HUES48 (cell line): ENCODE measurements around the gene JARID2.
A peak's percentile ranks its signal among the peaks of the same experiment; 100 is the strongest.

Experiments
- H3K27ac ChIP-seq: one replicate; pipeline ENCODE4 v1.7.0; 2013; ENCODE audit warnings: low read depth, low read length, inconsistent platforms
- H3K27me3 ChIP-seq: 2 replicates; pipeline ENCODE4 v1.6.1; 2013; ENCODE audit warnings: mild to moderate bottlenecking, low read length; ENCODE audit not compliant: control insufficient read depth, insufficient read depth
- H3K36me3 ChIP-seq: 2 replicates; pipeline ENCODE4 v1.6.1; 2013; ENCODE audit warnings: low read length; ENCODE audit not compliant: control insufficient read depth, insufficient read depth
- H3K4me1 ChIP-seq: 2 replicates; pipeline ENCODE4 v1.6.1; 2013; ENCODE audit warnings: mild to moderate bottlenecking, low read length; ENCODE audit not compliant: control insufficient read depth, insufficient read depth
- H3K4me3 ChIP-seq: 2 replicates; pipeline ENCODE4 v1.5.1; 2013; ENCODE audit warnings: mild to moderate bottlenecking, low read depth, low read length
- H3K9ac ChIP-seq: 2 replicates; pipeline ENCODE4 v1.6.1; 2013; ENCODE audit warnings: mild to moderate bottlenecking, low read depth, low read length, moderate library complexity
- H3K9me3 ChIP-seq: 2 replicates; pipeline ENCODE4 v1.6.1; 2013; ENCODE audit warnings: low read length; ENCODE audit not compliant: control insufficient read depth, insufficient read depth

JARID2 gene

GRCh38 chr6:15245361-15246216 is at the start of gene JARID2:
Gene JARID2, plus strand, starts transcription at chr6:15246069. Its CDS starts 471 bp downstream, at chr6:15246540.
- Histone ChIP-seq H3K27ac (peak within 1 kb of the TSS; percentile 91), H3K4me1 (peaks cover 43% of the 10 kb centered on the region), H3K4me3 (peak within 1 kb of the TSS; percentile 97), H3K36me3 (peaks cover 16% of the 10 kb centered on the region; the same call in 1 of the 2 replicates), H3K9ac (peak within 1 kb of the TSS; percentile 90), H3K27me3 (no peaks in the 10 kb centered on the region), H3K9me3 (no peaks in the 10 kb centered on the region)

DNA sequence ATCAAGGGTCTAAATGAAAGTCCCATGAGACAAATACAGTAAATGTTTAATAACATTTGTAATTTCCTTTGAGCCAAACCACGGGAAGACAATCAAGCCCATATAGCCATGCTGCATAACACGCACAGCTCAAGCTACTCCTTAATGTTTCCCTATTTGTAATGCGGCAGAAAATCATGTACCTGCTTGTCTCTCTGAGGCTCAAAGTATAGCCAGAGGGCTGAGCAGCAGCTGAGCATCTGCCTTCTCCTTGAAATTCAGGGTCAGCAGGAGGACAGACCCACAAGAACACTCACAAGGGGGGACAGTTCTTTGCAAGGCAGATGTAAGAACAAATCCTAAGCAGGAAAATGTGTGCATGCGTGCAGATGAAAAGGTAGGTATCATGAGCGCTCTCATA is 45.8 kb upstream of the JARID2 start:
- H3K27ac ChIP-seq: no peak overlapping the region
- H3K27me3 ChIP-seq: no peaks in the 10 kb centered on the region
- H3K9ac ChIP-seq: no peak overlapping the region
- H3K36me3 ChIP-seq: no peaks in the 10 kb centered on the region
- H3K9me3 ChIP-seq: no peaks in the 10 kb centered on the region
- no peaks in the 10 kb centered on the region for H3K4me1 ChIP-seq
- H3K4me3 ChIP-seq: no peak overlapping the region

GRCh38 chr6:15205321-15205720 is 40.5 kb upstream of the JARID2 start:
- no peaks in the 10 kb centered on the region for H3K9me3 ChIP-seq
- no peak overlapping the region for H3K4me3 ChIP-seq
- H3K4me1 ChIP-seq: peaks cover 26% of the 10 kb centered on the region
- no peaks in the 10 kb centered on the region for H3K27me3 ChIP-seq
- H3K27ac ChIP-seq: no peak overlapping the region
- H3K9ac ChIP-seq: no peak overlapping the region
- H3K36me3 ChIP-seq: no peaks in the 10 kb centered on the region

DNA sequence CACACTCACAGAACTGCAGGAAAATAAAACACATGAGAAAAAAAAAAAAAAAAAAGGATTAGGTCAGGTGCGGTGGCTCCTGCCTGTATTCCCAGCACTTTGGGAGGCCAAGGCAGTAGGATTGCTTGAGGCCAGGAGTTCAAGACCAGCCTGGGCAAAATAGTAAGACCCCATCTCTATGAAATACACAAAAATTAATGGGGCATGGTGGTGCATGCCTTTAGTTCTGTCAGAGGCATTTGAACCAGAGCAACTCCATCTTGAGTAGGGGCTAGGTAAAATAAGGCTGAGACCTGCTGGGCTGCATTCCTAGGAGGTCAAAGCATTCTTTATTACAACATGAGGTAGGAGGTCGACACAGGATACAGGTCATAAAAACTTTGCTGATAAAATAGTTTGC is 39.0 kb upstream of the JARID2 start:
- Histone ChIP-seq H3K4me3 (no peak overlapping the region), H3K9me3 (no peaks in the 10 kb centered on the region), H3K27ac (peak overlapping the region; percentile 72), H3K36me3 (no peaks in the 10 kb centered on the region), H3K4me1 (peaks cover 26% of the 10 kb centered on the region), H3K9ac (no peak overlapping the region), H3K27me3 (no peaks in the 10 kb centered on the region)

- H3K9me3 ChIP-seq: no peaks in the 10 kb centered on the region
- no peaks in the 10 kb centered on the region for H3K27me3 ChIP-seq
- no peaks in the 10 kb centered on the region for H3K36me3 ChIP-seq
- no peak overlapping the region for H3K9ac ChIP-seq
- H3K27ac ChIP-seq: peak overlapping the region; percentile 96
- no peak overlapping the region for H3K4me3 ChIP-seq
- H3K4me1 ChIP-seq: peaks cover 26% of the 10 kb centered on the region
These were observed 37.9 kb upstream of the JARID2 start for GRCh38 chr6:15207923-15208322.

DNA sequence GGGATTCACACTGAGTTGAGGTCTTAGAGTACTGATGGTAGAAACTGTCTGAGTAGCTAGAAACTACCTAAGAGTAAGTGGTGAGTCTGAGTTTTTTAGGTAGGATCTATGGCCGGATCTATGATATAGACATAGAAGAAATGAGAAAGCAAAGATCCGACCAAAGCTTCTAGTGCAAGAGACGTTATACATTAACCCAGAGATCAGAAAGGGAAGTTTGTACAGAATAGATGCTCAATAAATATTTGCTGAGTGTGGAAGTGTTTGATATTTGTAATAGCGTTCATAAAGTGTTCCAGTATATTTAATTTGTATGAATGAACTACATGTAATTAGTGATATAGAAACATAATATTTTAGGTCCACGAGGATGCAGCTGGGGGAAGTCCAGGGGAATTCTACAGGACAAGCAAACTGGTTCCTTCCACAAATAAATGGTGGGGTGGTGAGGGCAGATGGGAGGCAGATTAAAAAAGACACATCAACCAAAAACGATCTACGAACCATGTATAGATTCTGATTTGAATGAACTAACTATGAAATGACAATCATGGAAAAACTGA is 31.9 kb upstream of the JARID2 start:
- no peak overlapping the region for H3K9ac ChIP-seq
- no peak overlapping the region for H3K4me3 ChIP-seq
- no peaks in the 10 kb centered on the region for H3K36me3 ChIP-seq
- no peaks in the 10 kb centered on the region for H3K27me3 ChIP-seq
- H3K27ac ChIP-seq: no peak overlapping the region
- H3K9me3 ChIP-seq: no peaks in the 10 kb centered on the region
- peaks cover 17% of the 10 kb centered on the region for H3K4me1 ChIP-seq

DNA sequence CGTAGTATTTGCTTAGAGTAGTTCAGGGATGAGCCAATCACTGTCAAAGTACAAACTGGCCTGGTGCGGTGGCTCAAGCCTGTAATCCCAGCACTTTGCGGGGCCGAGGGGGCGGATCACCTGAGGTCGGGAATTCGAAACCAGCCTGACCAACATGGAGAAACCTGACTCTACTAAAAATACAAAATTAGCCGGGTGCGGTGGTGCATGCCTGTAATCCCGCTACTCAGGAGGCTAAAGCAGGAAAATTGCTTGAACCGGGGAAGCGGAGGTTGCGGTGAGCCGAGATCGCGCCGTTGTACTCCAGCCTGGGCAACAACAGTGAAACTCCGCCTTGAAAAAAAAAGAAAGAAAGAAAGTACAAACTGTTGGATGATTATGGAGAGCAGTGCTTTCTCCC is 27.5 kb upstream of the JARID2 start:
- H3K9me3 ChIP-seq: no peaks in the 10 kb centered on the region
- no peak overlapping the region for H3K4me3 ChIP-seq
- peaks cover 8% of the 10 kb centered on the region for H3K4me1 ChIP-seq
- H3K27ac ChIP-seq: no peak overlapping the region
- H3K36me3 ChIP-seq: no peaks in the 10 kb centered on the region
- H3K9ac ChIP-seq: 0 out of 2 replicates have a peak overlapping the region, but pooled peaks have one; percentile 30
- no peaks in the 10 kb centered on the region for H3K27me3 ChIP-seq

DNA sequence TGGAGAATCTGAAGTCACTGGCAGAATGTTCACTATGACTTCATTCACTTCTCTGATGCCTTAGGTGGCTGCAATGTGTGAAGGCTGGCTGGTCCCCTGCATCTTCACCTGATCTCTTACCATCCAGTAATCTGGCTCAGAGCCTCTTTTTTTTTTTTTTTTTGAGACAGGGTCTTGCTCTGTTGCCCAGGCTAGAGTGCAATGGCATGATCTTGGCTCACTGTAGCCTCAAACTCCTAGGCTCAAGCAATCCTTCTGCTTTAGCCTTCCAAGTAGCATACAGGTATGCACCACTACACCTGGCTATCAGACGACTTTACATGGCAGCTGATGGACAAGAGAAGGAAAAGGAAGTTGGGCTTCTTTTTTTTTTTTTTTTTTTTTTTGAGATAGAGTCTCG is 25.8 kb upstream of the JARID2 start:
- Histone ChIP-seq H3K36me3 (no peaks in the 10 kb centered on the region), H3K4me1 (peaks cover 14% of the 10 kb centered on the region), H3K4me3 (no peak overlapping the region), H3K27ac (no peak overlapping the region), H3K9me3 (no peaks in the 10 kb centered on the region), H3K9ac (no peak overlapping the region), H3K27me3 (no peaks in the 10 kb centered on the region)

DNA sequence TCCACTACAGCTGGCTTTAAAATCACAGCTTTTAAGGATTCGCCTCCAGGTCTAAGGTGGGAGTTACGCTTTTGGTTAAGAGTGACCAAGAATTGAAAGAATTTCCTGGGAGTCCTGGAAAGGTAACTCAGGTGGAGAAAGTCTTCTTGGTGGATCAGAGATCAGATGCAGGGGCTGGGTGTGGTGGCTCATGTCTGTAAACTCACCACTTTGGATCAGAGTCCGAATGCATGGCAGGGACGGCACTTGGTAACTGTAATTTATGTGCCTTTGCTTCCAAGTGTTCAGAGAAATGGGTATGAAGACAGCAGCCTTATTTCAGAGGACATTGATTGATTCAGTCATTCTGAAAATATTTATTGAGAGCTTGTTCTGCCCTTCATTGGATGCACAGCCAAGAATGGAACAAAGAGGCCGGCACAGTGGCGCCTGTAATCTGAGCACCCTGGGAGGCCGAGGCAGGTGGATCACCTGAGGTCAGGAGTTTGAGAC is 18.0 kb upstream of the JARID2 start:
- Histone ChIP-seq H3K4me1 (peaks cover 16% of the 10 kb centered on the region), H3K9me3 (no peaks in the 10 kb centered on the region), H3K9ac (no peak overlapping the region), H3K36me3 (no peaks in the 10 kb centered on the region), H3K27ac (peak overlapping the region; percentile 47), H3K4me3 (no peak overlapping the region), H3K27me3 (no peaks in the 10 kb centered on the region)

DNA sequence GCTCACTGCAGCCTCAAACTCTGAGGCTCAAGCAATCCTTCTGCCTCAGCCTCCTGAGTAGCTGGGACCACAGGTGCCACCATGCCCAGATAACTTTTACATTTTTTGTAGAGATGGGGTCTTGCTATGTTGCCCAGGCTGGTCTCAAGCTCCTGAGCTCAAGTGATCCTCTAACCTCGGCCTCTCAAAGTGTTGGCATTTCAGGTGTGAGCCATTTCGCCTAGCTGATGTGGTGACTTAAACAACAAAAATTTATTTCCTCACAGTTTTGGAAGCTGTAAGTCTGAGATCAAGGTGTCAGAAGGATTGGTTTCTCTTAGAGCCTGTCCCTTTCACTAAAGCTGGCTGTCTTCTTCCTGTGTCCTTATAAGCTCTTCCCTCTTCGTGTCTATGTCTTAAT is 15.0 kb upstream of the JARID2 start:
- H3K27me3 ChIP-seq: no peaks in the 10 kb centered on the region
- H3K36me3 ChIP-seq: no peaks in the 10 kb centered on the region
- no peak overlapping the region for H3K4me3 ChIP-seq
- H3K9ac ChIP-seq: no peak overlapping the region
- no peaks in the 10 kb centered on the region for H3K9me3 ChIP-seq
- no peak overlapping the region for H3K27ac ChIP-seq
- peaks cover 8% of the 10 kb centered on the region; the same call in 1 of the 2 replicates for H3K4me1 ChIP-seq

- Histone ChIP-seq H3K27ac (no peak overlapping the region), H3K9ac (no peak overlapping the region)
These were observed 12.9 kb upstream of the JARID2 start for GRCh38 chr6:15232836-15233510.

More at GRCh38 chr6:15232836-15233510, 12.9 kb upstream of the JARID2 start:
- H3K4me3 ChIP-seq: no peak overlapping the region
- H3K27me3 ChIP-seq: no peaks in the 10 kb centered on the region
- H3K9me3 ChIP-seq: no peaks in the 10 kb centered on the region
- H3K4me1 ChIP-seq: peaks cover under 1% of the 10 kb centered on the region; the same call in 1 of the 2 replicates
- H3K36me3 ChIP-seq: no peaks in the 10 kb centered on the region
